Activated T-helper 17 cell treated with anti-CD3 and anti-CD28 coated beads, Interleukin-2, amount 50 U/mL, for 72 hours (primary cell): ENCODE data around the gene SUPT3H. TPM values are rescaled to one million over a fixed set of nuclear protein-coding genes. Genes with fewer than 3 reads are reported as not detected.
A peak's percentile ranks its signal among the peaks of the same experiment; 100 is the strongest.
"Not testable (repeated sequence)": the region's sequence is repeated elsewhere in the genome, so short reads cannot be mapped to it uniquely, and the experiment has no call there.

Experiments
- ATAC-seq: fragments of 150-1000 bp; cut with Tn5 transposase; replicated peaks from 2 replicates; pipeline ENCODE4 v1.10.0; 2021; ENCODE audit warnings: mild to moderate bottlenecking, moderate library complexity
- H3K27ac Mint-ChIP-seq: one replicate; pipeline ENCODE4 v1.8.0; 2022; ENCODE audit warnings: mixed read lengths
- H3K27me3 Mint-ChIP-seq: one replicate; pipeline ENCODE4 v1.8.0; 2022; ENCODE audit warnings: mixed read lengths
- H3K36me3 Mint-ChIP-seq: one replicate; pipeline ENCODE4 v1.8.0; 2022; ENCODE audit warnings: low read depth, mild to moderate bottlenecking, mixed read lengths
- H3K4me1 Mint-ChIP-seq: one replicate; pipeline ENCODE4 v1.8.0; 2022; ENCODE audit warnings: mixed read lengths
- H3K4me3 Mint-ChIP-seq: one replicate; pipeline ENCODE4 v1.8.0; 2022; ENCODE audit warnings: mild to moderate bottlenecking, mixed read lengths
- H3K9me3 Mint-ChIP-seq: one replicate; pipeline ENCODE4 v1.8.0; 2022; ENCODE audit warnings: mixed read lengths
- total RNA-seq, 2 donors: library from RNA; stranded (reverse); gene quantifications; one replicate each; pipeline ENCODE4 v1.2.3, GENCODE V29; 2022

SUPT3H gene
- total RNA-seq, 2 donors from 2014 or later = 12.1 to 20.0 TPM

DNA sequence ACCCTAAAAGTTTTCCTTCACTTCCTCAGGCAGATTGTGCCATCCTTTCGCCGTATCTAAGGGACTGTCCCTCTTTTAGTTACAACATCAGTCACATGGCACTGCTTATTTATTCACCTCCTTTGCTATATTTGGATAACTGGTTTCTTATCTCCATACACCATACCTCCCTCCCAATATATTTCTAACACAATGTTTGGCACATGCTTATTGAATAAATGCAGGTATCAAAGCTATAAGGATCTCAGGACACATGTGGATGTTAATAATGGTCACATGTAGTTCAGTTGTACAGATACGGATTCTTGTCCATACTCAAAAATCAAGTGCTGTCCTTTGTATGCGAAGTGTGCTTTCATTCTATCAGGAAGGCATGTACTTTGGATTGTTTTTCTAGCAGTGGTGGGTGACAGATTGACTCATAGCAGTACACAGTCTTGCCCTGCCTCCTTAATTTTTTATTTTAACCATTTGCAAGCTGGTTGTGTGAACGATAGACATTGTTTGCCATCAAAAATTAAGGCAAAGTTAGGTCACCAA is 456.7 kb downstream of the SUPT3H start:
- no peaks in the 10 kb centered on the region for H3K9me3 Mint-ChIP-seq
- no peaks in the 10 kb centered on the region for H3K36me3 Mint-ChIP-seq
- no peaks in the 10 kb centered on the region for H3K27me3 Mint-ChIP-seq
- H3K4me1 Mint-ChIP-seq = peaks cover 24% of the 10 kb centered on the region
- peak overlapping the region; percentile 15 for H3K27ac Mint-ChIP-seq
- H3K4me3 Mint-ChIP-seq = peak overlapping the region; percentile 60
- no peak for ATAC-seq

DNA sequence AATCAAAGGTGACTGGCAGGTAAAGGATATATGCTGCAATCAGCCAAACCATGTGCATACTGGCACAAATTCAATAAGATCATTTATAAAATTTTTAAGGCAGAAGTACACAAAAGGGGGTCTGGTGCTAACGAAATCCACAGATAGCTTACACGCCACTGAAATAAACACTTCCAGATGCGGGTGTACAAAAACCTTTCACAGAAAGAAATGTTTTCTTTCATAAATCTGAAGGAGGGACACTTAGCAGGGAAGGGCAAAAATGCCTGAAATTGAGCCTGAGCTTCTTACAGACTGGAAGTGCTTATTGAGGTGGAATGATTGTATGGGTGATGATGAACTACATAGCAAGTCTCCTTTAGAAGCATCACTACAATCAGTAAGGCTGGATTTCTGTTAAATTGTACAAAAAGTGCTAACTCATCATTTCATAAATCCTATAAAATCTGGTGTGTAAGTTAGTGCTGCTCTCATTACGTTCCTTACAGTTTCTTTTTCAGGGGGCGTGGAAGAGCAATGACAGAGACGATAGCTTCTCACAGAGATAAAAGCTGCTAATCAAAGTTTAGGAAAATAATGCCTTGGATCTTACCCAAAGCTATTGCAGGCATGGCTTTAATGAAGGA is 458.9 kb downstream of the SUPT3H start:
- Mint-ChIP-seq H3K4me1 (peaks cover 17% of the 10 kb centered on the region), H3K9me3 (no peaks in the 10 kb centered on the region), H3K4me3 (no peak overlapping the region), H3K36me3 (peaks cover 12% of the 10 kb centered on the region), H3K27ac (no peak overlapping the region), H3K27me3 (no peaks in the 10 kb centered on the region)
- ATAC-seq = no peak

DNA sequence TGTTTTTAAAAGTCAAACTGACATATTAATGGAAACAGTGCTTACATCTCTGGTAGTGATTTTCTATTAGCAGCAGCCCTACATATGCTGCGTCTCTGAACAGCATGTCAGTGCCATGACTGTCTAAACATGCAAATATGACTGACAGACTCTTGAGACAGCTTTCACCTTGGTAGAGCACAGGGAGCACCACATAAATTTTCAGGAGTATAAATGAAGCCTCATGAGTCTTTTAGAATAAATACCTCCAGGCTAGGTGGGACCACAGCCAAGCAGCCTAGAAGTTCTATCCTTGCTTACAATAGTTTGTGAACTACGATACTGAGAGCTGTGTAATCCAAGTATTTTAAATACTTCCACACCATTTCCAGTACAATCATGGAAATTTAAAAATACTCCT is 460.3 kb downstream of the SUPT3H start:
- H3K27me3 Mint-ChIP-seq = no peaks in the 10 kb centered on the region
- no peak overlapping the region for H3K27ac Mint-ChIP-seq
- peaks cover 21% of the 10 kb centered on the region for H3K36me3 Mint-ChIP-seq
- H3K9me3 Mint-ChIP-seq = no peaks in the 10 kb centered on the region
- no peak overlapping the region for H3K4me3 Mint-ChIP-seq
- ATAC-seq = no peak
- peaks cover 8% of the 10 kb centered on the region for H3K4me1 Mint-ChIP-seq

DNA sequence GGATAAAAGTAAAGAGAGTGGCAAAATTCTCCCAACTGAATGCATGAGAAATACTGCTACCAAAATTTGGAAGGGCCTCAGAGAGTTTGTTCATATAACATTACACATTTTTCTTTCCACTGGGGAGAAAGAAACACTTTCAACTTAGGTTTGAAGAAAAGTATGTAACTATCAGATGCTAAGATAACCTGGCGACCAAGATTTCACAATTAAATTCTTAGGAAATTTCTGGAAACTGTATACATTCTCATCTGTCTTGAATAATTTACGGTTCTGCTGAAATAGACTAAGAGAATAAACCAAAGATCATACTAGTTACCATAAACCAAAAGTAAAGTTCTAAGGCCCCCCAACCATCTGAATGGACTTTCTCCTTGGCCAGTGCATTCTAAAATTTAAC is 462.6 kb downstream of the SUPT3H start:
- H3K9me3 Mint-ChIP-seq = no peaks in the 10 kb centered on the region
- H3K36me3 Mint-ChIP-seq = peaks cover 24% of the 10 kb centered on the region
- H3K4me3 Mint-ChIP-seq = no peak overlapping the region
- H3K4me1 Mint-ChIP-seq = peaks cover under 1% of the 10 kb centered on the region
- no peaks in the 10 kb centered on the region for H3K27me3 Mint-ChIP-seq
- no peak for ATAC-seq
- H3K27ac Mint-ChIP-seq = no peak overlapping the region

DNA sequence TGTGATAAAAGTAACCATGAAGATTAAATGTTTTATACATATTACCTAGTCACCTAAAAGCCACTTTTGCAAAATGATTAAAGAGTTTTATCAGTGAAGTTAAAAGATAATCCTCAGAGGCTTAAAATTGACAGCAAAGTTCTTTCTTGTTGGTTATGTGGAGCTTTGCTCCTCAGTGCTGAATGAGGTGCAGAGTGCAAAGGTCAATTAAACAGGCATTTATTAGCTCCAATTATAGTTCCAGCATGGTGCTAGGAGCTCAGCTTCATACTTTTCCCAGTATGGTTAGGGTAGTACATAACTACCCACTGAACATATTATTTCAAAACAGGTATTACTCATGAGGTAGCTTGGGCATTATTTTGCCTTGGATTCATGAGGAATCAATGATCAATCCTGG is 463.6 kb downstream of the SUPT3H start:
- ATAC-seq = no peak
- Mint-ChIP-seq H3K27me3 (no peaks in the 10 kb centered on the region), H3K4me3 (no peak overlapping the region), H3K4me1 (peaks cover 4% of the 10 kb centered on the region), H3K9me3 (no peaks in the 10 kb centered on the region), H3K27ac (no peak overlapping the region), H3K36me3 (peaks cover 24% of the 10 kb centered on the region)

DNA sequence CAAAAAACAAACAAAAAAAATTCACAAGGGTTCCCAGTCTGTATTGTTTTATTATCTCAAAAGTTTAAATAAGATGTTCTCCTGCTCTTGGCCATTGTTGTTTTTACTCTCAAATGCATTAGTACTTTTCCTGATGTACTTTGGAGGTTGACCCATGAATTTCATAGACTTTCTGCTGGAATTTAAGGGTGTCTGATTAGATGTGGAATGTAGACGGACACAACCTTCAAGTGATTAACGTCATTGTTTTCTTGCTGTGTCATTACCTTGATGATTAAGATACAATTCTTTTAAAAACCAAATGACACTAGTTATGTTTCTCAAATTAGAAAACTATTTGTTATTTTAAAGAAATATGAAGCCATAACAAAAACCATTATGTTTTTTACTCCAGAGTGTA is 471.0 kb downstream of the SUPT3H start:
- H3K9me3 Mint-ChIP-seq = no peaks in the 10 kb centered on the region
- peaks cover 4% of the 10 kb centered on the region for H3K4me1 Mint-ChIP-seq
- H3K36me3 Mint-ChIP-seq = no peaks in the 10 kb centered on the region
- no peak overlapping the region for H3K27ac Mint-ChIP-seq
- ATAC-seq = no peak
- no peaks in the 10 kb centered on the region for H3K27me3 Mint-ChIP-seq
- H3K4me3 Mint-ChIP-seq = no peak overlapping the region

DNA sequence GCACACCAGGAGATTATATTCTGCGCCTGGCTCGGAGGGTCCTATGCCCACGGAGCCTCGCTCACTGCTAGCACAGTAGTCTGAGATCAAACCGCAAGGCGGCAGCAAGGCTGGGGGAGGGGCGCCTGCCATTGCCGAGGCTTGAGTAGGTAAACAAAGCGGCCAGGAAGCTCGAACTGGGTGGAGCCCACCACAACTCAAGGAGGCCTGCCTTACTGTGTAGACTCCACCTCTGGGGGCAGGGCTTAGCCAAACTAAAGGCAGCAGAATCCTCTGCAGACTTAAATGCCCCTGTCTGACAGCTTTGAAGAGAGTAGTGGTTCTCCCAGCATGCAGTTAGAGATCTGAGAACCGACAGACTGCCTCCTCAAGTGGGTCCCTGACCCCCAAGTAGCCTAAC is 477.4 kb downstream of the SUPT3H start:
- not testable (repeated sequence) for H3K36me3 Mint-ChIP-seq, ATAC-seq, H3K4me1 Mint-ChIP-seq, H3K4me3 Mint-ChIP-seq, H3K27ac Mint-ChIP-seq, H3K27me3 Mint-ChIP-seq, H3K9me3 Mint-ChIP-seq

DNA sequence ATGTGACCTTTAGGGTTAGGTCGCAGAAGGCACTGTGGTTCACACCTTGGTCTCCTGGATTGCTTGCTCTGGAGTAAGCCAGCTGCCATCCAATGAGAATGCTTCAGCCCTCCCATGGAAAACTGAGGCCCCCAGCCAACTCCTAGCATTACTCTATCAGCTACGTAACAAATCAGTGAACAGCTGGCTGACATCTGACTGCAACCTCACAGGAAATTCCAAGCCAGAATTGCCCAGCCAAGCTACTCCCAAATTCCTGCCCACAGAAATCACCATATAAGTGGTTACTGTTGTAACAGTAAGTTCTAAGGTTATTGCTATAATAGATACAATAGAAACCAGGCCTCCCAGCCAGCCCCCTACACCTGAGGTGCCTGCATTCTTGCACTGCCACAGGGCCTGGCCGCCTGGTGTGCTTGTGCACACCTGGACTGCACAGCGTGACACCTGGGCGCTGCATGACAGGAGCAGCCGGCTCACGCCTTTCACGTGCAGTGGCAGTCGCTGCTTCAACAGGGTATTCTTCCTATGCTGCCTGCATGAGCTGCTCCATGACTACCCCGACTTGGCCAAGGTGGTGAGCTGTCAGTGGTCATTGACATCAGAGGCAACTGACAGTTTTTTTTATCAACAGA is 479.3 kb downstream of the SUPT3H start:
- Mint-ChIP-seq H3K36me3 (peaks cover 7% of the 10 kb centered on the region), H3K4me3 (no peak overlapping the region), H3K4me1 (peaks cover 8% of the 10 kb centered on the region), H3K27ac (no peak overlapping the region), H3K9me3 (no peaks in the 10 kb centered on the region), H3K27me3 (no peaks in the 10 kb centered on the region)
- no peak for ATAC-seq

DNA sequence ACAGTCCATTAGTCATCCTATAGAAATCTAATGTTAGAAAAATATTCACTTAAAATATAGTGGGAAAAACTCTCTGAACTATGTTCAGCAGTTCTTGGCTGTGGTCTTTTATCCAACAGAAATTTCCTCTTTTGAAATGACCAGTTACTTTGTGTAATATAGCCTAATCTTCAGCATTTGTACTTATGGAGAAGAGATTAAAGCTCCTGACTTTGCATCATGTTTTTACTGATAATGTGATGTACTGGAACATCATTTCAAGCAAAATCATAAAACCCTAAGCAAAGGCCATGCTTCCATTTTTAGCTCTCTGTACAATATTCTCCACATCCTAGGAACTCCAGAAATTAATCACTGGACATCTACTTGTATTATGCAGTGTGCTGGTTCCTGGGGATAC is 480.4 kb downstream of the SUPT3H start:
- Mint-ChIP-seq H3K27ac (no peak overlapping the region), H3K4me1 (peaks cover 8% of the 10 kb centered on the region), H3K27me3 (no peaks in the 10 kb centered on the region), H3K4me3 (no peak overlapping the region), H3K36me3 (peaks cover 7% of the 10 kb centered on the region), H3K9me3 (no peaks in the 10 kb centered on the region)
- ATAC-seq = no peak

DNA sequence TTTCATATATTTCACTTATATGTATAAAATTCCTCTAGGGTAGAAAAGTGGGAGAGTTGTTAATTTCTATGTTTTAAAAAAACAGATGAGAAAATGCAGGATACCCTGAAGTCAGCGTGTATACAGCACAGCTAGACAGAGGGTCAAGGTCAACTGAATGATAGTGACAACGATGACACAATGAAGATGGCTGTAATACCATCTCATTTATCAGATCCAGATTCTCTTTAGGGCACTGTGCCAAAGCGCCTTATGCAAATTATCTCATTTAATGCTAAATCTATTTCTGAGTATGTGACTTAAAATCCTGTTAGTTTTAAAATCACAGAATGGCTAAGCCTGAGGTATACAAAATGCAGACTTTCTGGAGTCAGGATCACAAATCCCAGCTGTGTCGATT is 481.0 kb downstream of the SUPT3H start:
- Mint-ChIP-seq H3K36me3 (peaks cover 7% of the 10 kb centered on the region), H3K9me3 (no peaks in the 10 kb centered on the region), H3K4me3 (no peak overlapping the region), H3K27ac (no peak overlapping the region), H3K27me3 (no peaks in the 10 kb centered on the region), H3K4me1 (peaks cover 8% of the 10 kb centered on the region)
- ATAC-seq = no peak

DNA sequence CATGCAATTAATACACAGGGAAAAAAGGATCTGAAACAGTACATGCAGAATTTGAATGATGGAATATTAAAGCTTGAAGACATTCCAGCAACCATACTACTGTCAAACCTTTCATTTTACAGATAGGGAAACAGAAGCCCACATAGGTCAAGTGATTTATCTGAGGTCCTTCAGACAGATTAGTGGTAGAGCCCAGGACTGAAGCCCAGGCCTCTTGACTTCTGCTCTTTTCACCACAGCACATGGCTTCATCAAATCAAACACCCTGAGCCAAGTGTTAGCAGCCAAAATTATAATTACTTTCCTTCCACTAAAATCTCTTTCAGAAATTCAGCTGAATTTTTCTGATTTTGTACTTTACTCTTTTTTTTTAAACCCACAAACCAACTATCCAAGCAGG is 485.2 kb downstream of the SUPT3H start:
- H3K36me3 Mint-ChIP-seq = no peaks in the 10 kb centered on the region
- H3K4me3 Mint-ChIP-seq = no peak overlapping the region
- peaks cover 2% of the 10 kb centered on the region for H3K4me1 Mint-ChIP-seq
- H3K9me3 Mint-ChIP-seq = no peaks in the 10 kb centered on the region
- no peaks in the 10 kb centered on the region for H3K27me3 Mint-ChIP-seq
- no peak for ATAC-seq
- H3K27ac Mint-ChIP-seq = no peak overlapping the region

DNA sequence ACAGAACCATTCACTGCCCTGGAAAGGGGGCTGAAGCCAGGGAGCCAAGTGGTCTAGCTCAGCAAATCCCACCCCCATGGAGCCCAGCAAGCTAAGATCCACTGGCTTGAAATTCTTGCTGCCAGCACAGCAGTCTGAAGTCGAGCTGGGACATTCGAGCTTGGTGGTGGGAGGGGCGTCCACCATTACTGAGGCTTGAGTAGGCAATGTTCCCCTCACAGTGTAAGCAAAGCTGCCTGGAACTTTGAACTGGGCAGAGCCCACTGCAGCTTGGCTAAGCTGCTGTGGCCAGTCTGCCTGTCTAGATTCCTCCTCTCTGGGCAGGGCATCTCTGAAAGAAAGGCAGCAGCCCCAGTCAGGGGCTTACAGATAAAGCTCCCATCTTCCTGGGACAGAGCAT is 498.7 kb downstream of the SUPT3H start:
- peaks cover 44% of the 10 kb centered on the region for H3K36me3 Mint-ChIP-seq
- not testable (repeated sequence) for H3K9me3 Mint-ChIP-seq, H3K27me3 Mint-ChIP-seq, H3K4me3 Mint-ChIP-seq, H3K4me1 Mint-ChIP-seq, H3K27ac Mint-ChIP-seq, ATAC-seq

DNA sequence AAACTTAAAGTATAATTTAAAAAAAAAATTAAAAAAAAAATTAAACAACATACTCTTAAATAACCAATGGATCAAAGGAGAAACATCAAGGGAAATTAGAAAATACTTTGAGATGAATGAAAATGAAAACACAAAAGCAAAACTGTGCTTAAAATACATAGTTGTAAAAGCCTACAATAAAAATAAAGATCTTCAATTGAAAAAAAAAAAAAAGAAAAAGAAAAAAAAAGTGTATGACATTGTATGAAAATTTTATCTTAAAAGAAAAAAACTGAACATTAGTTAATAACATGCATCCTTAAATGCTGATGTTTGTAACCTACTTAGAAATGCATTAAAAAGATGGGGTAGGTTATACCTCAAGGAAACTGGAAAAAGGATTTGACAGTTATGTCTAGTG is 501.1 kb downstream of the SUPT3H start:
- H3K27ac Mint-ChIP-seq, H3K27me3 Mint-ChIP-seq, H3K9me3 Mint-ChIP-seq, ATAC-seq, H3K4me3 Mint-ChIP-seq, H3K4me1 Mint-ChIP-seq: not testable (repeated sequence)
- peaks cover 29% of the 10 kb centered on the region for H3K36me3 Mint-ChIP-seq

DNA sequence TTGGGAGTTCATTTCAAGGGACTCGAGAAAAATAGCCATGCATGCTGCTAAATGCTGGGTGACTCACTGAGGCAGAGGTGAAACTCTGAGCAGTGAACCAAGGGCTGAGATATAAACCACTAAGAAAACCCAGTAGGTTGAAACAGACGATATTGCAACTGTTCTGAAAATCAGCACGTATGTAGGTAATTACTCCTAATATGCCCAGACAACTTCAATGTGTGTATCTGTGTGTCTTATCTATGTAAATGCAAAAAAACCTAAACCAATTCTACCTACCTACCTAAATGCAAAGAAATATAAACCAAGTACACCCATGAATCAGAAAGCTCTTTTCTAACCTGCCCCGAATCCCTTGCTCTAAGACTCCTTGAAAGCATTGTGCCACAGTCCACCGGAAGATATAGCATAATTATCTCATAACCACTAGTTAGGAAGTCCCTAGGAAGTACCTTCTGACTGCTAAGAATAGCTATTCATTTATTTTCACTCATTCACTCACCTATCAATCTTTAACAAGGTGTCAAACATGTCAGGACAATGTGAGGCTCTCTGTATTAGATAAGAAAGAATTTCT is 508.3 kb downstream of the SUPT3H start:
- H3K4me1 Mint-ChIP-seq = peaks cover 15% of the 10 kb centered on the region
- peaks cover 18% of the 10 kb centered on the region for H3K9me3 Mint-ChIP-seq
- H3K27ac Mint-ChIP-seq = peak overlapping the region; percentile 59
- peaks cover 24% of the 10 kb centered on the region for H3K36me3 Mint-ChIP-seq
- peak; percentile 95 for ATAC-seq
- H3K27me3 Mint-ChIP-seq = no peaks in the 10 kb centered on the region
- H3K4me3 Mint-ChIP-seq = peak overlapping the region; percentile 56

DNA sequence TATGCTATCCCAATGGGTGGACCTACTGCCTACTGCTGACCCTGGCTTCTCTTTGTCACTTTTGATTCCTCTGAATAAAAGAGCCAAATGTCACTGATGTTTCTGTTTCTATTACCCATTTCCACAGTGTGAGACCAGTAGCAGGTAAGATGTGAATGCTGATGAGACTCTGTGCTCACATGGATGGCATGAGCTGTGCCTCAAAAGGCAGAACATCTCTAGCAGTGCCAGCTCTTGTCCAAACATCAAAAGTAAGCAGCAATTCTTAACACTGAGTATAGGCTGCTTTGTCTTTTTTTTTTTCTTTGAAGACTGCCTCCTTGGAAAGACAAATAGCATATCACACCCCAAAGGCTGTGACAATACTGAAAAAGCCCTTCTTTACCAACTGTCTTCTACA is 508.8 kb downstream of the SUPT3H start:
- Mint-ChIP-seq H3K4me3 (peak overlapping the region; percentile 56), H3K4me1 (peaks cover 15% of the 10 kb centered on the region), H3K9me3 (peaks cover 18% of the 10 kb centered on the region), H3K36me3 (peaks cover 24% of the 10 kb centered on the region), H3K27me3 (no peaks in the 10 kb centered on the region), H3K27ac (peak overlapping the region; percentile 59)
- peak; percentile 43 for ATAC-seq
